Prostate gland (tissue), 2 donors: ENCODE results near the gene NKAPL.

Experiments
- POLR2A ChIP-seq: fragments of 450-650 bp; IDR thresholded peaks from one replicate; pipeline ENCODE4 v1.6.1; 2016; ENCODE audit warnings: antibody characterized with exemption, mild to moderate bottlenecking
- POLR2AphosphoS5 ChIP-seq: sonication (generic); formaldehyde crosslinking; IDR thresholded peaks from one replicate; pipeline ENCODE4 v1.6.1; 2017; ENCODE audit warnings: antibody characterized with exemption
- TF ChIP-seq, protein P1 (sequence below), 4 experiments: fragments of 200-600 bp in 2 of 4; fragments of 450-650 bp in 2 of 4; sonication (generic) in 2 of 4; IDR thresholded peaks; 1 replicate in 3 of 4; 2 replicates in 1 of 4; pipeline ENCODE4 v1.5.1; 2016 to 2019; ENCODE audit warnings: antibody characterized with exemption in 4 of 4, mild to moderate bottlenecking in 2 of 4, moderate library complexity in 2 of 4

DNA sequence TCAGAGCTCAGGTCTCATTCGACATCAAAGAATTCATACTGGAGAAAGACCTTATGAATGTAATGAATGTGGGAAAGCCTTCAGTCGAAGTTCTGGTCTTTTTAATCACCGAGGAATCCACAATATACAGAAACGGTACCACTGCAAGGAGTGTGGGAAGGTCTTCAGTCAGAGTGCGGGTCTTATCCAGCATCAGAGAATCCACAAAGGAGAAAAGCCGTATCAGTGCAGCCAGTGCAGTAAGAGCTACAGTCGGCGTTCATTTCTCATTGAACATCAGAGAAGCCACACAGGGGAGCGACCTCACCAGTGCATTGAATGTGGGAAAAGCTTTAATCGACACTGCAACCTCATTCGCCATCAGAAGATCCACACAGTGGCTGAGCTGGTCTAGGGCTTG, 26.3 kb upstream of the NKAPL start:
- TF ChIP-seq, protein P1, sequence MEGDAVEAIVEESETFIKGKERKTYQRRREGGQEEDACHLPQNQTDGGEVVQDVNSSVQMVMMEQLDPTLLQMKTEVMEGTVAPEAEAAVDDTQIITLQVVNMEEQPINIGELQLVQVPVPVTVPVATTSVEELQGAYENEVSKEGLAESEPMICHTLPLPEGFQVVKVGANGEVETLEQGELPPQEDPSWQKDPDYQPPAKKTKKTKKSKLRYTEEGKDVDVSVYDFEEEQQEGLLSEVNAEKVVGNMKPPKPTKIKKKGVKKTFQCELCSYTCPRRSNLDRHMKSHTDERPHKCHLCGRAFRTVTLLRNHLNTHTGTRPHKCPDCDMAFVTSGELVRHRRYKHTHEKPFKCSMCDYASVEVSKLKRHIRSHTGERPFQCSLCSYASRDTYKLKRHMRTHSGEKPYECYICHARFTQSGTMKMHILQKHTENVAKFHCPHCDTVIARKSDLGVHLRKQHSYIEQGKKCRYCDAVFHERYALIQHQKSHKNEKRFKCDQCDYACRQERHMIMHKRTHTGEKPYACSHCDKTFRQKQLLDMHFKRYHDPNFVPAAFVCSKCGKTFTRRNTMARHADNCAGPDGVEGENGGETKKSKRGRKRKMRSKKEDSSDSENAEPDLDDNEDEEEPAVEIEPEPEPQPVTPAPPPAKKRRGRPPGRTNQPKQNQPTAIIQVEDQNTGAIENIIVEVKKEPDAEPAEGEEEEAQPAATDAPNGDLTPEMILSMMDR (IDR thresholded peaks at IDR 0.05) = no peak
- no peak for TF ChIP-seq POLR2A
- TF ChIP-seq POLR2AphosphoS5 = no peak
